Measurements from ENCODE around the gene ABCA2. TPM values are rescaled to one million over a fixed set of nuclear protein-coding genes. Genes with fewer than 3 reads are reported as not detected.

The ABCA2 gene
- total RNA-seq, 6 experiments from 2014 or later = 23.7 to 49.2 (median 34.2) TPM

- H3K9me3 ChIP-seq = no peaks in the 10 kb centered on the region
- no peak overlapping the region for H3K4me3 ChIP-seq
- TF ChIP-seq CTCF (IDR thresholded peaks at IDR 0.05) (no peak), POLR2A (IDR thresholded peaks at IDR 0.05) (no peak)
- H3K4me1 ChIP-seq = peaks cover 0 to 18% (median 9%) of the 10 kb centered on the region in 4 donors
- H3K36me3 ChIP-seq = peaks cover 0 to 17% (median 1%) of the 10 kb centered on the region in 4 donors
- 100% methylated on average over 1 of the region's 36 CpGs for WGBS (ENCODE audit: insufficient coverage, low coverage, low lambda C conversion rate, missing lambda C conversion rate)
- ATAC-seq (no peak), DNase-seq (no peak)
- intact Hi-C loops (cut with DNase I) = no loop called here
- H3K27me3 ChIP-seq = no peaks in the 10 kb centered on the region
- no peak overlapping the region for H3K27ac ChIP-seq
Measured at GRCh38 chr9:137018761-137019559, 9.1 kb downstream of the ABCA2 start.

- Histone ChIP-seq H3K4me1 (peaks cover 0 to 8% (median 4%) of the 10 kb centered on the region in 4 donors), H3K4me3 (no peak overlapping the region), H3K27ac (no peak overlapping the region), H3K27me3 (no peaks in the 10 kb centered on the region), H3K9me3 (no peaks in the 10 kb centered on the region), H3K36me3 (peaks cover 0 to 17% (median 1%) of the 10 kb centered on the region in 4 donors)
- intact Hi-C loops (cut with DNase I) = no loop called here
- no peak for ATAC-seq
- TF ChIP-seq CTCF (IDR thresholded peaks at IDR 0.05) (no peak), POLR2A (IDR thresholded peaks at IDR 0.05) (no peak)
- WGBS (ENCODE audit: insufficient coverage, low coverage, low lambda C conversion rate, missing lambda C conversion rate) = 88% methylated on average over 8 of the region's 45 CpGs
- DNase-seq = no peak
Measured at GRCh38 chr9:137017791-137018497, 10.1 kb downstream of the ABCA2 start.

- H3K27me3 ChIP-seq = no peaks in the 10 kb centered on the region
- no peak for DNase-seq
- H3K36me3 ChIP-seq = peaks cover 0 to 17% (median 1%) of the 10 kb centered on the region in 4 donors
- H3K4me1 ChIP-seq = no peaks in the 10 kb centered on the region
- ATAC-seq = no peak
- 93% methylated on average over 6 of the region's 28 CpGs for WGBS (ENCODE audit: insufficient coverage, low coverage, low lambda C conversion rate, missing lambda C conversion rate)
- TF ChIP-seq POLR2A (IDR thresholded peaks at IDR 0.05) (no peak), CTCF (IDR thresholded peaks at IDR 0.05) (no peak)
- no peaks in the 10 kb centered on the region for H3K9me3 ChIP-seq
- intact Hi-C loops (cut with DNase I) = no loop called here
- H3K27ac ChIP-seq = no peak overlapping the region
- H3K4me3 ChIP-seq = no peak overlapping the region
Measured at GRCh38 chr9:137017071-137017470, 11.0 kb downstream of the ABCA2 start.

- TF ChIP-seq CTCF (IDR thresholded peaks at IDR 0.05) (no peak), POLR2A (IDR thresholded peaks at IDR 0.05) (no peak)
- intact Hi-C loops (cut with DNase I) = no loop called here
- H3K27ac ChIP-seq = no peak overlapping the region
- WGBS (ENCODE audit: insufficient coverage, low coverage, low lambda C conversion rate, missing lambda C conversion rate) = no CpG with 5 or more reads among the region's 16 CpGs
- H3K9me3 ChIP-seq = no peaks in the 10 kb centered on the region
- no peaks in the 10 kb centered on the region for H3K4me1 ChIP-seq
- no peaks in the 10 kb centered on the region for H3K27me3 ChIP-seq
- DNase-seq (no peak), ATAC-seq (no peak)
- peaks cover 0 to 17% (median 1%) of the 10 kb centered on the region in 4 donors for H3K36me3 ChIP-seq
- H3K4me3 ChIP-seq = no peak overlapping the region
Measured at GRCh38 chr9:137016436-137016835, 11.6 kb downstream of the ABCA2 start.
